OCI-LY7 (cell line): Measurements from ENCODE around the gene MAP3K5. TPM values are rescaled to one million over a fixed set of nuclear protein-coding genes. Genes with fewer than 3 reads are reported as not detected.

Experiments used
- BruUV-seq: library from RNA; stranded (reverse); fragments of 400-500 nt; replicated peaks from 2 replicates; lab custom pipeline; 2021; lab: Mats Ljungman, UMichigan
- CTCF ChIA-PET: fragments of 300-600 bp; sonication (Branson Sonifier 250); formaldehyde crosslinking; loops from one replicate; lab custom pipeline; 2022; ENCODE audit warnings: antibody characterized with exemption; ENCODE audit not compliant: unreplicated experiment; lab: Charles Lee
- POLR2A ChIA-PET: fragments of 300-600 bp; sonication (Branson Sonifier 250); formaldehyde crosslinking; loops from one replicate; lab custom pipeline; 2022; ENCODE audit warnings: antibody characterized with exemption; lab: Charles Lee
- DNase-seq: peaks from one replicate; pipeline ENCODE4 v3.0.0-alpha.2; 2015; ENCODE audit warnings: low spot score
- H2AFZ ChIP-seq: fragments of 200-600 bp; sonication (generic), shearing (Covaris generic); 2 replicates; pipeline ENCODE4 v1.6.1; 2014; ENCODE audit warnings: mild to moderate bottlenecking, antibody characterized with exemption, low read length, moderate library complexity
- H3K27ac ChIP-seq: fragments of 200-600 bp; sonication (generic); 2 replicates; pipeline ENCODE4 v1.5.1; 2014; ENCODE audit warnings: mixed run types, low read depth, mild to moderate bottlenecking, moderate library complexity, low read length, inconsistent platforms; ENCODE audit not compliant: poor library complexity, severe bottlenecking
- H3K36me3 ChIP-seq: fragments of 200-600 bp; sonication (generic); 2 replicates; pipeline ENCODE4 v1.6.1; 2014; ENCODE audit warnings: mild to moderate bottlenecking, antibody characterized with exemption, low read length, moderate library complexity, mixed read lengths; ENCODE audit not compliant: insufficient read depth
- H3K4me1 ChIP-seq: fragments of 200-600 bp; sonication (generic); 2 replicates; pipeline ENCODE4 v1.5.1; 2014; ENCODE audit warnings: mild to moderate bottlenecking, low read length; ENCODE audit not compliant: insufficient read depth, poor library complexity, severe bottlenecking
- H3K4me2 ChIP-seq: fragments of 200-600 bp; sonication (generic); 2 replicates; pipeline ENCODE4 v1.6.1; 2014; ENCODE audit warnings: mild to moderate bottlenecking, low read length
- H3K4me3 ChIP-seq: fragments of 200-600 bp; sonication (generic); 2 replicates; pipeline ENCODE4 v1.5.1; 2014; ENCODE audit warnings: mild to moderate bottlenecking, low read depth, low read length; ENCODE audit not compliant: poor library complexity, severe bottlenecking
- H3K79me2 ChIP-seq: fragments of 200-600 bp; sonication (generic); 2 replicates; pipeline ENCODE4 v1.6.1; 2016; ENCODE audit warnings: low read depth, mild to moderate bottlenecking, low read length, moderate library complexity, mixed read lengths; ENCODE audit not compliant: insufficient read depth
- H3K9me2 ChIP-seq: fragments of 200-600 bp; sonication (generic); 2 replicates; pipeline ENCODE4 v1.6.1; 2016; ENCODE audit warnings: mild to moderate bottlenecking, low read length, mixed read lengths; ENCODE audit not compliant: insufficient read depth
- H3K9me3 ChIP-seq: fragments of 200-600 bp; sonication (generic); 2 replicates; pipeline ENCODE4 v1.6.1; 2014; ENCODE audit warnings: mild to moderate bottlenecking, mixed run types, low read length, mixed read lengths
- H4K20me1 ChIP-seq: fragments of 200-600 bp; sonication (generic); 2 replicates; pipeline ENCODE4 v1.6.1; 2014; ENCODE audit warnings: mild to moderate bottlenecking, antibody characterized with exemption, low read length, moderate library complexity, mixed read lengths; ENCODE audit not compliant: insufficient read depth
- CTCF ChIP-seq: fragments of 200-600 bp; sonication (generic); conservative IDR thresholded peaks from 2 replicates; pipeline ENCODE4 v1.5.1; 2014; ENCODE audit warnings: mild to moderate bottlenecking, antibody characterized with exemption, low read length, moderate library complexity, mixed read lengths
- EZH2phosphoT487 ChIP-seq: fragments of 200-600 bp; sonication (generic); IDR thresholded peaks from 2 replicates; pipeline ENCODE4 v1.6.1; 2018; ENCODE audit warnings: low read depth, borderline replicate concordance, mild to moderate bottlenecking, mixed run types, antibody characterized with exemption, low read length, moderate library complexity, mixed read lengths
- intact Hi-C: fragments of 100-400 bp; cut with micrococcal nuclease; formaldehyde crosslinking; loops from one replicate; pipeline ENCODE4 v1.10.0; 2022; ENCODE audit not compliant: unreplicated experiment
- total RNA-seq, 2 experiments: library from RNA; depleted of rRNA in 1 of 2; stranded (reverse); fragments of >200 nt in 1 of 2; shearing (Covaris generic) in 1 of 2; gene quantifications; 2 replicates each; pipeline ENCODE4 v1.2.3, GENCODE V29; 2014 to 2022

MAP3K5 gene
- total RNA-seq, 2 experiments from 2014 or later, result 13.8 to 16.6 TPM

GRCh38 chr6:136551103-136551502 is 241.2 kb downstream of the MAP3K5 start:
- DNase-seq, result no peak
- POLR2A ChIA-PET, result no interaction called here
- Histone ChIP-seq H3K9me3 (no peaks in the 10 kb centered on the region), H3K4me3 (no peak overlapping the region), H3K36me3 (0 out of 2 replicates have a peak, but pooled peaks cover 4% of the 10 kb centered on the region), H2AFZ (no peak overlapping the region), H3K4me2 (no peak overlapping the region), H3K79me2 (no peaks in the 10 kb centered on the region), H3K9me2 (no peaks in the 10 kb centered on the region), H3K4me1 (no peaks in the 10 kb centered on the region), H3K27ac (no peak overlapping the region), H4K20me1 (no peaks in the 10 kb centered on the region)
- TF ChIP-seq EZH2phosphoT487 (no peak), CTCF (no peak)
- CTCF ChIA-PET, result no interaction called here
- no TSS peak for BruUV-seq
- intact Hi-C loops, result no loop called here

DNA sequence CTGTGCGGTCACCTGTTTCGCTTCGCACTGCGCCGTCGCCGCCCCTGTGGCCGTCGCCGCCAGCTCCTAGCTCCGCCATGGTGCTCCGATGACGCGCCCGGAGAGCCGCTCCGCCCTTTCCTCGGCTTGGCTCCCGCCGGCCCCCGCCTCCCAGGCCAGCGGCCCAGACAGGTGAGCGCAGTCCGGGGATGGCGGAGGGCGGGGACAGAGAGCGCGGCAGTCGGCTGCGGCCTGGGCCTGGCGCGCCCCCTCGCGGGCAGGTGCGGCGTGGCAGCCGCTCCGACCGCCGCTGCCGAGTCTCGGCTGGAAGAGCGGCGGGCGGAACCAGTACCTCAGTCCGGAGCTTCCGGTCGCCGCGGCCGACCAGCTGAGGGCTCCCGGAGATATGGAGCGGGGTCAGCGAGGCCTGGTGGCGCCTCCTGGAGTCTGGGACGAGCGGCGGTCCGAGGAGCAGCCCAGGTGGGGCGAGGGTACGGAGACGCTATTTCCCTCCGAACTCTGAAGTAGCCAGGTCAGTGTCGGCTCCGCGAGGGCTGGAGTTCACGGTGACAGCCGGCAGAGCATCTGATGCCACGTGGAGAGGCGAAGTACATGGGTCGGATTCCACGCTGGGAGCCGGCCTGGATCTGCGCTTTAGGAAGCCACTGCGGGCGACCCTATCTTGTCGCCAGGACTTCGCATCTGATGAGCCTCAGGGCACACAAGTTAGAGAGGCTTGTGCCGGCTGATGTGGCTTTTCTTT is 241.8 kb downstream of the MAP3K5 start, which contains the start of gene MAP7:
MAP7 (minus strand) TSS at position 93 of the 742 bp plus-strand sequence; CDS start at position 79, 14 bp downstream.
- BruUV-seq, result no TSS peak

More for the DNA sequence above, 241.8 kb downstream of the MAP3K5 start, which contains the start of gene MAP7:
- ChIA-PET POLR2A (no interaction called here), CTCF (no interaction called here)
- Histone ChIP-seq H3K9me3 (no peaks in the 10 kb centered on the region), H3K4me2 (no peak within 1 kb of the TSS), H3K27ac (no peak within 1 kb of the TSS), H2AFZ (no peak within 1 kb of the TSS), H3K79me2 (no peaks in the 10 kb centered on the region), H3K36me3 (0 out of 2 replicates have a peak, but pooled peaks cover 4% of the 10 kb centered on the region), H3K4me3 (no peak within 1 kb of the TSS), H4K20me1 (no peaks in the 10 kb centered on the region), H3K4me1 (no peaks in the 10 kb centered on the region), H3K9me2 (no peaks in the 10 kb centered on the region)
- DNase-seq, result no peak
- TF ChIP-seq EZH2phosphoT487 (no peak), CTCF (peak; percentile 63)
- intact Hi-C loops, result no loop called here
